Fibroblast of villous mesenchyme (primary cell): ENCODE results near the gene TRIM8. TPM values are rescaled to one million over a fixed set of nuclear protein-coding genes. Genes with fewer than 3 reads are reported as not detected.

ENCODE experiments used
- DNase-seq: peaks from one replicate; pipeline ENCODE4 v3.0.0-alpha.2; 2010; ENCODE audit warnings: low read depth
- H3K4me3 ChIP-seq: 2 replicates; pipeline ENCODE4 v1.5.1; 2011; ENCODE audit warnings: low read depth, mild to moderate bottlenecking, low read length
- CTCF ChIP-seq: IDR thresholded peaks from 2 replicates; pipeline ENCODE4 v1.5.1; 2012; ENCODE audit warnings: low read depth, mild to moderate bottlenecking, low read length; ENCODE audit not compliant: insufficient read depth
- total RNA-seq: library from RNA; depleted of rRNA; stranded (reverse); fragments of >200 nt; gene quantifications from 2 replicates; pipeline ENCODE4 v1.2.3, GENCODE V29; 2012

TRIM8 gene
- total RNA-seq, 1 donor: 116 TPM

- no peak for DNase-seq
- TF ChIP-seq CTCF: no peak
- no peak overlapping the region for H3K4me3 ChIP-seq
Measured at GRCh38 chr10:102627291-102627735, 17.0 kb upstream of the TRIM8 start.

- no peak overlapping the region for H3K4me3 ChIP-seq
- TF ChIP-seq CTCF: no peak
- DNase-seq: peak; percentile 67
Measured at GRCh38 chr10:102627736-102628293, 16.5 kb upstream of the TRIM8 start.

- peak; percentile 23 for TF ChIP-seq CTCF
- no peak overlapping the region for H3K4me3 ChIP-seq
- DNase-seq: peak; percentile 58
Measured at GRCh38 chr10:102628451-102628911, 15.8 kb upstream of the TRIM8 start.

GRCh38 chr10:102629661-102630614 lies 14.3 kb upstream of the TRIM8 start:
- TF ChIP-seq CTCF: no peak
- no peak overlapping the region for H3K4me3 ChIP-seq
- peak; percentile 85 for DNase-seq

GRCh38 chr10:102630663-102631062 lies 13.6 kb upstream of the TRIM8 start:
- DNase-seq: no peak
- no peak for TF ChIP-seq CTCF
- no peak overlapping the region for H3K4me3 ChIP-seq

GRCh38 chr10:102631525-102632393 lies 12.5 kb upstream of the TRIM8 start:
- TF ChIP-seq CTCF: no peak
- DNase-seq: no peak
- no peak overlapping the region for H3K4me3 ChIP-seq
